Tibial artery (tissue), 4 donors: ENCODE measurements around the gene PTPN18.
"Not testable (repeated sequence)": the region's sequence is repeated elsewhere in the genome, so short reads cannot be mapped to it uniquely, and the experiment has no call there.

Source experiments
- DNase-seq, 2 donors: peaks; one replicate each; pipeline ENCODE4 v3.0.0-alpha.2; 2019
- H3K27ac ChIP-seq, 2 donors: fragments of 200-600 bp; sonication (generic) in 1 of 2; 1 replicate in 1 of 2; 2 replicates in 1 of 2; pipeline ENCODE4 v1.5.1; 2018 to 2019; ENCODE audit warnings: mild to moderate bottlenecking in 1 of 2
- H3K27me3 ChIP-seq, 2 donors: fragments of 200-600 bp; sonication (generic) in 1 of 2; one replicate each; pipeline versions ENCODE4 v1.5.1 to v1.6.0; 2016 to 2019
- H3K36me3 ChIP-seq, 3 donors: fragments of 200-600 bp; sonication (generic) in 2 of 3; one replicate each; pipeline ENCODE4 v1.5.1; 2016 to 2019; ENCODE audit warnings: mild to moderate bottlenecking in 2 of 3
- H3K4me1 ChIP-seq, 4 donors: fragments of 200-600 bp; sonication (generic) in 2 of 4; 1 replicate in 3 of 4; 2 replicates in 1 of 4; pipeline ENCODE4 v1.5.1; 2016 to 2019
- H3K4me3 ChIP-seq, 2 donors: fragments of 200-600 bp; sonication (generic) in 1 of 2; 1 replicate in 1 of 2; 2 replicates in 1 of 2; pipeline ENCODE4 v1.5.1; 2018 to 2019; ENCODE audit warnings: mild to moderate bottlenecking in 2 of 2
- H3K9me3 ChIP-seq, 3 donors: fragments of 200-600 bp; sonication (generic) in 1 of 3; one replicate each; pipeline ENCODE4 v1.5.1; 2016 to 2019
- intact Hi-C: fragments of 100-400 bp; cut with DNase I; formaldehyde crosslinking; loops from one replicate; pipeline ENCODE4 v1.15.0; 2023; ENCODE audit warnings: low total_unique reads
- TF ChIP-seq, protein P1 (sequence below), 2 experiments: fragments of 200-600 bp in 1 of 2; fragments of 450-650 bp in 1 of 2; IDR thresholded peaks; one replicate each; pipeline ENCODE4 v1.5.1; 2017 to 2019; ENCODE audit warnings: antibody characterized with exemption in 2 of 2, mild to moderate bottlenecking in 1 of 2, moderate library complexity in 1 of 2

Gene PTPN18

DNA sequence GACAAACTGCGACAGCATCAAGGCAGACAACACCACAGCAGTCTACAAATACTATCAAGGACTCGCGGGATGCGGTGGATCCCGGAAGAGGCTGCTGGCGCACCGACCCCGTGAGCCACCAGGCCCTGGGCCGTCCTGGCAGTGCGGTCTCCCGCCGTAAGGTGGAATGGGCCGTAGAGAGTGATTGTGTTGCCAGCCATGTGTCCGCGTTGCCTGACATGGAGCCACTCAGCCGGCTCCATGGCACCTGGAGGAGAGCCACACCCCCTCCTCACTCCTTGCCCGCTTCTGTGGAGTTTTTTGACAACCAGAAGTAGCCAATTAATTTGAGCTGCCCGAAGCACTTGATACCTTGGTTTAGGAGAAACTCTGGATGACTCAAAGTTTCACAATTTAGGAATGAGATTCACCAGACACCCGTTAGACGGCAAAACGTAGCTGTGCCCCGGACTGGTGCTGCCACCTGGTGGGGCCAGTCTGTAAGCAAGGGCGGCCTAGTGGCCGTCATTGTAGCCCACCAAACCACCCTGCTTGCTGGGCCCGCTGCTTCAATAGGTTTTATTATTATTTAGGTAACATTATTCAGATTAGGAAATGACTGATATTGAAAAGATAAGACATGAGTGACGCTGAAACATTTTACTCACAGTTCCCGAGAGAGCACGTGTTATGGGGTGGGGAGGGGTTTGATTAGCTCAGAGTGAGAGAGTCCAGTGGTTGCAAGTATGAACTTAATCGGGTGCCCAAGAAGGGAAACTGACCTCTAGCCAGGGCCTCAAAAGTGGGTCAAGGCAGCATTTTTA lies 23.4 kb upstream of the PTPN18 start:
- Histone ChIP-seq H3K4me1 (peaks cover 0 to 8% (median 1%) of the 10 kb centered on the region in 4 donors), H3K36me3 (no peaks in the 10 kb centered on the region), H3K9me3 (no peaks in the 10 kb centered on the region), H3K27me3 (peaks cover 0 to 9% of the 10 kb centered on the region in 2 donors), H3K27ac (no peak overlapping the region), H3K4me3 (no peak overlapping the region)
- TF ChIP-seq, protein P1, sequence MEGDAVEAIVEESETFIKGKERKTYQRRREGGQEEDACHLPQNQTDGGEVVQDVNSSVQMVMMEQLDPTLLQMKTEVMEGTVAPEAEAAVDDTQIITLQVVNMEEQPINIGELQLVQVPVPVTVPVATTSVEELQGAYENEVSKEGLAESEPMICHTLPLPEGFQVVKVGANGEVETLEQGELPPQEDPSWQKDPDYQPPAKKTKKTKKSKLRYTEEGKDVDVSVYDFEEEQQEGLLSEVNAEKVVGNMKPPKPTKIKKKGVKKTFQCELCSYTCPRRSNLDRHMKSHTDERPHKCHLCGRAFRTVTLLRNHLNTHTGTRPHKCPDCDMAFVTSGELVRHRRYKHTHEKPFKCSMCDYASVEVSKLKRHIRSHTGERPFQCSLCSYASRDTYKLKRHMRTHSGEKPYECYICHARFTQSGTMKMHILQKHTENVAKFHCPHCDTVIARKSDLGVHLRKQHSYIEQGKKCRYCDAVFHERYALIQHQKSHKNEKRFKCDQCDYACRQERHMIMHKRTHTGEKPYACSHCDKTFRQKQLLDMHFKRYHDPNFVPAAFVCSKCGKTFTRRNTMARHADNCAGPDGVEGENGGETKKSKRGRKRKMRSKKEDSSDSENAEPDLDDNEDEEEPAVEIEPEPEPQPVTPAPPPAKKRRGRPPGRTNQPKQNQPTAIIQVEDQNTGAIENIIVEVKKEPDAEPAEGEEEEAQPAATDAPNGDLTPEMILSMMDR (IDR thresholded peaks at IDR 0.05): peak; percentile 71 to 86
- intact Hi-C loops: loop anchor here (10.0 kb wide), 1 partner anchor 408 kb away; no protein-coding TSS in a partner anchor
- no peak for DNase-seq

DNA sequence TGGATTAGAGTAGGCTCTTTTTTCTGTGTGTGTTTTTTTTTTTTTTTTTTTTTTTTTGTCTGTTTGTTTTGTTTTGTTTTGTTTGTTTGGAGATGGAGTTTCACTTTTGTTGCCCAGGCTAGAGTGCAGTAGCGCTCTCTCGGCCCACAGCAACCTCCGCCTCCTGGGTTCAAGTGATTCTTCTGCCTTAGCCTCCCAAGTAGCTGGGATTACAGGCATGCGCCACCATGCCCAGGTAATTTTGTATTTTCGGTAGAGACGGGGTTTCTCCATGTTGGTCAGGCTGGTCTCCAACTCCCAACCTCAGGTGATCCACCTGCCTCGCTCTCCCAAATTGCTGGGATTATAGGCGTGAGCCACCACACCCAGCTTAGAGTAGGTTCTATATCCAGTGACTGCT lies 22.6 kb upstream of the PTPN18 start:
- H3K36me3 ChIP-seq, DNase-seq, H3K27me3 ChIP-seq, H3K4me1 ChIP-seq, H3K27ac ChIP-seq, H3K9me3 ChIP-seq, H3K4me3 ChIP-seq: not testable (repeated sequence)
- intact Hi-C loops: loop anchor here (10.0 kb wide), 1 partner anchor 408 kb away; no protein-coding TSS in a partner anchor

DNA sequence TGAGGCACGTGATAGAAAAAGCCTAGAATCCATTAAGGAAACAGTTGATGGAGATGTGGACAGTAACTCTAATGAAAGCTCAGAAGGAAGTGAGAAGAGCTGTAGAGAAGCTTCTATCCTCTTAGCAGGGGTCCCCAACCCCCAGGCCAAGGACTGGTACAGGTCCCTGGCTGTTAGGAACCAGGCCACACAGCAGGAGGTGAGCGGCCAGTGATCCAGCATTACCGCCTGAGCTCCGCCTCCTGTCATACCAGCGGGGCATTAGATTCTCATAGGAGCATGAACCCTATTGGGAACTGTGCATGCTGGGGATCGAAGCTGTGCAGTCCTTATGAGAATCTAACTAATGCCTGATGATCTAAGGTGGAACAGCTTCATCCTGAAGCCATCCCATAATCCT lies 21.8 kb upstream of the PTPN18 start:
- intact Hi-C loops: loop anchor here (10.0 kb wide), 1 partner anchor 409 kb away; no protein-coding TSS in a partner anchor
- no peak overlapping the region for H3K27ac ChIP-seq
- TF ChIP-seq, protein P1 (IDR thresholded peaks at IDR 0.05): no peak
- no peak for DNase-seq
- H3K36me3 ChIP-seq: peaks cover 5 to 14% (median 14%) of the 10 kb centered on the region in 3 donors
- peaks cover 0 to under 1% of the 10 kb centered on the region in 2 donors for H3K27me3 ChIP-seq
- H3K9me3 ChIP-seq: no peaks in the 10 kb centered on the region
- H3K4me1 ChIP-seq: peaks cover 0 to 8% (median 2%) of the 10 kb centered on the region in 4 donors
- no peak overlapping the region for H3K4me3 ChIP-seq

DNA sequence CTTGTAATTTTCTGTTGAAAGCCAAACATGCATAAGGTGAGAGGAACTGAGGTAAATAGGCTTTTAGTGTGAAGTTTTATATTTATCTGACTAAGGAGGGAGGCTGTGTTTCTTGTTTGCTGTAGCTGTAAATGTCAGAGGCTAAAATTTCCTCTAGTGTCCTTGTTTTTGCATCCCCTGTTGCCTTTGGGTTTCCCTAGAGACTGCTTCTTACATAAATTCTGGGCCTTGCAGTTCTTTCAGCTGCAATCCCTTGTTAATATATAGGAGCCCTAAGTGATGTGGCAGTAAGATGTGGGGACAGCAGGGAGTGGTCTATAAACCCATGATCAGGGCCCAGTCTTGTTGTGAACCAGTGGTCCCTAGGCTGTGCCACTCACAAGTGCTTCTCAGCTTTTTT lies 20.6 kb upstream of the PTPN18 start:
- TF ChIP-seq, protein P1 (IDR thresholded peaks at IDR 0.05): no peak
- H3K4me3 ChIP-seq: no peak overlapping the region
- H3K9me3 ChIP-seq: no peaks in the 10 kb centered on the region
- H3K36me3 ChIP-seq: peaks cover 13 to 26% (median 18%) of the 10 kb centered on the region in 3 donors
- H3K27me3 ChIP-seq: no peaks in the 10 kb centered on the region
- H3K4me1 ChIP-seq: peaks cover 0 to 8% (median 2%) of the 10 kb centered on the region in 4 donors
- intact Hi-C loops: loop anchor here (10.0 kb wide), 1 partner anchor 410 kb away; no protein-coding TSS in a partner anchor
- H3K27ac ChIP-seq: no peak overlapping the region
- no peak for DNase-seq

DNA sequence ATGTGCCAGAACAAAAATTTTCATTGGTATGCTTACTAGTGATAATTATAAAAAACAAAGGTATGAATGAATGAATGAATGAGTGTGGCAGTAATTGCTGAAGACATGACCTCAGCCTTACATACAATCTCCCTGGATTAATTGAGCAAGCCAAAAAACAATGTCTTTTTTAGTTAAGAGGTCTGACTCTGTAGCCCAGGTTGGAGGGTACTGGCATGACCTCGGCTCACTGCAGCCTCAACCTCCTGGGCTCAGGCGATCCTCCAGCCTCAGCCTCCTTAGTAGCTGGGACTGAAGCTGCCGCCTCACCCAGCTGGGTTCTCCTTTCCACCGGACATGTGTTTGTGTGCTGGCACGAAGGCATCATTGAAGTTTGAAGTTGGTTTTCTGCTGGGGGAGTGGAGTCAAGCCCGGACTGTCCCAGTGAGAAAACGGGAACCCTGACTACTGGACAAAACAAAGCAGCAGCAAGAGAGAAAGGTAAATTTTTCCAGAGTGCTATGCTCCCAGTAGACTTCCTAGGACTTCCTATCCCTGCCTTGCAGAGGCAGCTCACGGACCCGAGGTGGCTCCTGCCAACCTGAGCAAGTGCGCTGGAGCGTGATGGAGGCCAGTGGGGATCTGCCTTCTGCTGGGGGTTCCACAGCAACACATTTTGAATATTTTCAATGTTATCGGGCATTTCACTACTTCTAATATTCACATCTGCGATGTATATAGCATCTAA lies 19.5 kb upstream of the PTPN18 start:
- intact Hi-C loops: loop anchor here (10.0 kb wide), 1 partner anchor 412 kb away; no protein-coding TSS in a partner anchor
- H3K27ac ChIP-seq: peak overlapping the region in 1 of 2 donors; percentile 3
- no peak for DNase-seq
- no peaks in the 10 kb centered on the region for H3K9me3 ChIP-seq
- no peaks in the 10 kb centered on the region for H3K27me3 ChIP-seq
- peaks cover 13 to 26% (median 18%) of the 10 kb centered on the region in 3 donors for H3K36me3 ChIP-seq
- no peak overlapping the region for H3K4me3 ChIP-seq
- H3K4me1 ChIP-seq: peaks cover 0 to 16% (median 2%) of the 10 kb centered on the region in 4 donors
- TF ChIP-seq, protein P1 (IDR thresholded peaks at IDR 0.05): no peak
